Breast epithelium (tissue), 3 donors: ENCODE results near the gene FEM1A.
"Not testable (repeated sequence)": the region's sequence is repeated elsewhere in the genome, so short reads cannot be mapped to it uniquely, and the experiment has no call there.

ENCODE experiments used
- POLR2A ChIP-seq: fragments of 450-650 bp; IDR thresholded peaks from one replicate; pipeline ENCODE4 v1.6.1; 2016; ENCODE audit warnings: antibody characterized with exemption, mild to moderate bottlenecking, moderate library complexity
- TF ChIP-seq, protein P1 (sequence below), 3 donors: fragments of 450-650 bp; IDR thresholded peaks; one replicate each; pipeline ENCODE4 v1.5.1; 2016 to 2017; ENCODE audit warnings: antibody characterized with exemption in 3 of 3, mild to moderate bottlenecking in 3 of 3, moderate library complexity in 3 of 3

DNA sequence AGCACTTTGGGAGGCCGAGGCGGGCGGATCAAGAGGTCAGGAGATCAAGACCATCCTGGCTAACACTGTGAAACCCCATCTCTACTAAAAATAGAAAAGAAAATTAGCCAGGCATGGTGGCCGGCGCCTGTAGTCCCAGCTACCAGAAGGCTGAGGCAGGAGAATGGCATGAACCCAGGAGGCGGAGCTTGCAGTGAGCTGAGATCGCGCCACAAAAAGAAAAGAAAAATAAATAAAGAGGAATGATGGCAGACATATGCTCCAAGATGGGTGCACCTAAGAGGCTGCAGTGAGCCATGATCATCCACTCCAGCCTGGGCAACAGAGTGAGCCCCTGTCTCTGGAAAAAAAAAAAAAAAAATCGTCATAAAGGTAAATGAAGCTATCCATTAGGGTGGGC lies 54.4 kb downstream of the FEM1A start:
- TF ChIP-seq, protein P1, sequence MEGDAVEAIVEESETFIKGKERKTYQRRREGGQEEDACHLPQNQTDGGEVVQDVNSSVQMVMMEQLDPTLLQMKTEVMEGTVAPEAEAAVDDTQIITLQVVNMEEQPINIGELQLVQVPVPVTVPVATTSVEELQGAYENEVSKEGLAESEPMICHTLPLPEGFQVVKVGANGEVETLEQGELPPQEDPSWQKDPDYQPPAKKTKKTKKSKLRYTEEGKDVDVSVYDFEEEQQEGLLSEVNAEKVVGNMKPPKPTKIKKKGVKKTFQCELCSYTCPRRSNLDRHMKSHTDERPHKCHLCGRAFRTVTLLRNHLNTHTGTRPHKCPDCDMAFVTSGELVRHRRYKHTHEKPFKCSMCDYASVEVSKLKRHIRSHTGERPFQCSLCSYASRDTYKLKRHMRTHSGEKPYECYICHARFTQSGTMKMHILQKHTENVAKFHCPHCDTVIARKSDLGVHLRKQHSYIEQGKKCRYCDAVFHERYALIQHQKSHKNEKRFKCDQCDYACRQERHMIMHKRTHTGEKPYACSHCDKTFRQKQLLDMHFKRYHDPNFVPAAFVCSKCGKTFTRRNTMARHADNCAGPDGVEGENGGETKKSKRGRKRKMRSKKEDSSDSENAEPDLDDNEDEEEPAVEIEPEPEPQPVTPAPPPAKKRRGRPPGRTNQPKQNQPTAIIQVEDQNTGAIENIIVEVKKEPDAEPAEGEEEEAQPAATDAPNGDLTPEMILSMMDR (IDR thresholded peaks at IDR 0.05) = not testable (repeated sequence)
- not testable (repeated sequence) for TF ChIP-seq POLR2A
